H9 (cell line): ENCODE results near the gene AK5. TPM values are rescaled to one million over a fixed set of nuclear protein-coding genes. Genes with fewer than 3 reads are reported as not detected.

Source experiments
- DNase-seq: peaks from one replicate; pipeline ENCODE4 v3.0.0-alpha.2; 2017
- H2AFZ ChIP-seq: one replicate; pipeline ENCODE4 v1.6.1; 2013; ENCODE audit warnings: mild to moderate bottlenecking, low read length, control low read depth, moderate library complexity
- H2AK5ac ChIP-seq: 2 replicates; pipeline ENCODE4 v1.6.1; 2013; ENCODE audit warnings: low read length, control low read depth, mixed read lengths; ENCODE audit not compliant: insufficient read length
- H2BK120ac ChIP-seq: one replicate; pipeline ENCODE4 v1.6.1; 2013; ENCODE audit warnings: low read depth, mild to moderate bottlenecking, low read length, control low read depth, inconsistent platforms; ENCODE audit not compliant: poor library complexity, severe bottlenecking
- H2BK12ac ChIP-seq: 2 replicates; pipeline ENCODE4 v1.6.1; 2013; ENCODE audit warnings: low read length, control low read depth, mixed read lengths, low read depth; ENCODE audit not compliant: insufficient read length
- H2BK15ac ChIP-seq: 2 replicates; pipeline ENCODE4 v1.6.1; 2013; ENCODE audit warnings: low read depth, low read length, control low read depth
- H2BK20ac ChIP-seq: one replicate; pipeline ENCODE4 v1.6.1; 2013; ENCODE audit warnings: low read depth, mild to moderate bottlenecking, low read length, control low read depth, inconsistent platforms; ENCODE audit not compliant: poor library complexity, severe bottlenecking
- H2BK5ac ChIP-seq: 2 replicates; pipeline ENCODE4 v1.6.1; 2013; ENCODE audit warnings: low read length, control low read depth, mixed read lengths; ENCODE audit not compliant: insufficient read length
- H3K14ac ChIP-seq: 2 replicates; pipeline ENCODE4 v1.6.1; 2013; ENCODE audit warnings: low read length, control low read depth; ENCODE audit not compliant: insufficient read depth
- H3K18ac ChIP-seq: 2 replicates; pipeline ENCODE4 v1.6.1; 2013; ENCODE audit warnings: low read depth, mild to moderate bottlenecking, mixed read lengths, low read length, control low read depth; ENCODE audit not compliant: insufficient read length
- H3K23ac ChIP-seq: 2 replicates; pipeline ENCODE4 v1.6.1; 2013; ENCODE audit warnings: low read length, control low read depth, mixed read lengths, low read depth; ENCODE audit not compliant: insufficient read length
- H3K23me2 ChIP-seq: 2 replicates; pipeline ENCODE4 v1.6.1; 2013; ENCODE audit warnings: low read depth, mild to moderate bottlenecking, mixed read lengths, low read length, control low read depth; ENCODE audit not compliant: insufficient read length, poor library complexity, severe bottlenecking
- H3K27ac ChIP-seq: 2 replicates; pipeline ENCODE4 v1.5.1; 2013; ENCODE audit warnings: low read length, control low read depth, mixed read lengths, low read depth; ENCODE audit not compliant: insufficient read length
- H3K27me3 ChIP-seq: 2 replicates; pipeline ENCODE4 v1.6.1; 2013; ENCODE audit warnings: low read length, control low read depth, inconsistent platforms; ENCODE audit not compliant: insufficient read depth
- H3K4ac ChIP-seq: 2 replicates; pipeline ENCODE4 v1.6.1; 2013; ENCODE audit warnings: low read depth, mild to moderate bottlenecking, control low read depth, inconsistent platforms, low read length, moderate library complexity
- H3K4me1 ChIP-seq: 2 replicates; pipeline ENCODE4 v1.6.1; 2013; ENCODE audit warnings: low read length, control low read depth, inconsistent platforms; ENCODE audit not compliant: insufficient read depth
- H3K4me2 ChIP-seq: 2 replicates; pipeline ENCODE4 v1.6.1; 2013; ENCODE audit warnings: low read length, control low read depth, mixed read lengths; ENCODE audit not compliant: insufficient read length, insufficient read depth
- H3K56ac ChIP-seq: 2 replicates; pipeline ENCODE4 v1.6.1; 2013; ENCODE audit warnings: low read depth, mild to moderate bottlenecking, mixed read lengths, low read length, control low read depth; ENCODE audit not compliant: insufficient read length
- H3K79me1 ChIP-seq: 2 replicates; pipeline ENCODE4 v1.6.1; 2013; ENCODE audit warnings: low read depth, mild to moderate bottlenecking, moderate library complexity, low read length, control low read depth, inconsistent platforms; ENCODE audit not compliant: insufficient read depth, poor library complexity, severe bottlenecking
- H3K79me2 ChIP-seq: 2 replicates; pipeline ENCODE4 v1.6.1; 2013; ENCODE audit warnings: low read length, control low read depth, inconsistent platforms; ENCODE audit not compliant: insufficient read depth
- H3K9ac ChIP-seq: 2 replicates; pipeline ENCODE4 v1.6.1; 2013; ENCODE audit warnings: low read length, control low read depth, mixed read lengths; ENCODE audit not compliant: insufficient read length; ENCODE audit errors: extremely low read depth
- H3K9me3 ChIP-seq: one replicate; pipeline ENCODE4 v1.6.1; 2013; ENCODE audit warnings: low read depth, low read length, inconsistent platforms; ENCODE audit not compliant: control insufficient read depth
- H3T11ph ChIP-seq: one replicate; pipeline ENCODE4 v1.6.1; 2013; ENCODE audit warnings: mild to moderate bottlenecking, low read length, control low read depth, inconsistent platforms
- H4K20me1 ChIP-seq: one replicate; pipeline ENCODE4 v1.6.1; 2013; ENCODE audit not compliant: control insufficient read depth, insufficient read length, insufficient read depth
- H4K5ac ChIP-seq: 2 replicates; pipeline ENCODE4 v1.6.1; 2013; ENCODE audit warnings: low read depth, mild to moderate bottlenecking, mixed read lengths, low read length, control low read depth; ENCODE audit not compliant: insufficient read length
- H4K8ac ChIP-seq: replicated peaks from 2 replicates; pipeline ENCODE4 v1.6.1; 2013; ENCODE audit warnings: low read length, control low read depth, mixed read lengths, low read depth; ENCODE audit not compliant: insufficient read length
- H4K91ac ChIP-seq: 2 replicates; pipeline ENCODE4 v1.6.1; 2013; ENCODE audit warnings: low read depth, mild to moderate bottlenecking, moderate library complexity, mixed read lengths, low read length, control low read depth; ENCODE audit not compliant: insufficient read length
- H3K27ac Mint-ChIP-seq, 3 experiments: 2 replicates in 2 of 3; 3 replicates in 1 of 3; pipeline ENCODE4 v1.8.0; 2020 to 2021; ENCODE audit warnings: mixed read lengths in 3 of 3, mild to moderate bottlenecking in 1 of 3, moderate library complexity in 1 of 3
- H3K27me3 Mint-ChIP-seq: 2 replicates; pipeline ENCODE4 v1.8.0; 2021; ENCODE audit warnings: low read depth, mild to moderate bottlenecking, moderate library complexity, mixed read lengths
- H3K36me3 Mint-ChIP-seq, 3 experiments: 2 replicates in 2 of 3; 3 replicates in 1 of 3; pipeline ENCODE4 v1.8.0; 2020 to 2021; ENCODE audit warnings: low read depth in 3 of 3, mixed read lengths in 3 of 3; ENCODE audit not compliant: insufficient read depth in 1 of 3
- H3K4me1 Mint-ChIP-seq, 2 experiments: 2 replicates each; pipeline ENCODE4 v1.8.0; 2020; ENCODE audit warnings: mixed read lengths in 2 of 2
- H3K4me3 Mint-ChIP-seq, 2 experiments: 2 replicates in 1 of 2; 3 replicates in 1 of 2; pipeline ENCODE4 v1.8.0; 2020 to 2021; ENCODE audit warnings: mild to moderate bottlenecking in 2 of 2, mixed read lengths in 2 of 2, moderate library complexity in 1 of 2
- H3K9me3 Mint-ChIP-seq, 2 experiments: 2 replicates in 1 of 2; 3 replicates in 1 of 2; pipeline ENCODE4 v1.8.0; 2020; ENCODE audit warnings: mild to moderate bottlenecking in 2 of 2, mixed read lengths in 2 of 2, moderate library complexity in 1 of 2
- CTCF ChIP-seq: fragments of 200-600 bp; sonication (generic); conservative IDR thresholded peaks from 3 replicates; pipeline ENCODE4 v1.8.0; 2021; ENCODE audit warnings: antibody characterized with exemption, mild to moderate bottlenecking
- whole genome bisulfite sequencing: extraction: QIAGEN DNeasy Blood & Tissue Kit; methylation state at CpG from one replicate; pipeline ENCODE4 v1.1.7; 2013; ENCODE audit warnings: missing lambda C conversion rate, low lambda C conversion rate, mixed read lengths; ENCODE audit not compliant: insufficient read length; ENCODE audit errors: extremely low coverage; 5-methylcytosine and 5-hydroxymethylcytosine counted together
- total RNA-seq: library from RNA; stranded (reverse); gene quantifications from 2 replicates; pipeline ENCODE4 v1.2.1, GENCODE V29; 2021

The AK5 gene
- total RNA-seq, 1 experiment from 2014 or later = 2.5 TPM

DNA sequence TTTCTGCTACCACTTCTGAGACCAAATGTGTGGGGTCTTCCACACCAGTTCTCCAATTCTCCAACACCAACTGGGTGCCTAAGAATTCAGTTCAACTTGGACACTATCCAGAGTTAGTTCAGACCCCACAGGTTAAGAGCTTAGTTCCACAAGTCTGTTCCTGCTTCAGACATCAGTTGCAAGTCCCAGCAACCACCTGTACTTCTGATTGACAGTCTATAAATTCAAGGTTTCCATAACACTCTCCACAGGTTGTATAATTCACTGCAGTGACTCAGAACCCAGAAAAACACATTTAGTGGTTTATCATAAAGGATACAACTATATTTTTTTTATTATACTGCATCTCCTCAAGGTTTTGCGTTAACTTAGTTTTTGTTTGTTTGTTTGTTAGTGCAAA lies 18.7 kb downstream of the AK5 start:
- Histone ChIP-seq H2BK20ac (no peak overlapping the region), H4K20me1 (no peaks in the 10 kb centered on the region), H3K23me2 (no peaks in the 10 kb centered on the region), H4K8ac (no peak overlapping the region), H3K9ac (no peak overlapping the region), H3K9me3 (no peaks in the 10 kb centered on the region), H2BK15ac (no peak overlapping the region), H3T11ph (no peak overlapping the region), H2BK5ac (no peak overlapping the region), H4K5ac (no peak overlapping the region), H3K56ac (no peak overlapping the region), H3K27ac (no peak overlapping the region), H3K18ac (no peak overlapping the region), H3K4me1 (no peaks in the 10 kb centered on the region), H3K27me3 (no peaks in the 10 kb centered on the region), H2AK5ac (no peak overlapping the region), H3K4ac (no peak overlapping the region), H3K14ac (no peak overlapping the region), H3K79me2 (no peaks in the 10 kb centered on the region), H3K4me2 (no peak overlapping the region), H2AFZ (no peak overlapping the region), H2BK120ac (no peak overlapping the region), H4K91ac (no peak overlapping the region), H3K23ac (no peak overlapping the region), H2BK12ac (no peak overlapping the region), H3K79me1 (no peaks in the 10 kb centered on the region)
- no peak overlapping the region for H3K27ac Mint-ChIP-seq
- no peaks in the 10 kb centered on the region for H3K36me3 Mint-ChIP-seq
- TF ChIP-seq CTCF = no peak
- DNase-seq = no peak
- no peaks in the 10 kb centered on the region for H3K4me1 Mint-ChIP-seq
- peaks cover 0 to under 1% of the 10 kb centered on the region in 2 experiments; a peak in 2 of 5 replicates for H3K9me3 Mint-ChIP-seq
- H3K4me3 Mint-ChIP-seq = no peak overlapping the region
- no CpG with 5 or more reads among the region's 1 CpG for WGBS
- no peaks in the 10 kb centered on the region; the same call in 1 of the 2 replicates for H3K27me3 Mint-ChIP-seq
